Forelimb muscle (tissue), 1 donor: ENCODE results near the gene SBK2. TPM values are rescaled to one million over a fixed set of nuclear protein-coding genes. Genes with fewer than 3 reads are reported as not detected.
"Not testable (repeated sequence)": the region's sequence is repeated elsewhere in the genome, so short reads cannot be mapped to it uniquely, and the experiment has no call there.

Experiments used
- DNase-seq: peaks from one replicate; pipeline ENCODE4 v3.0.0-alpha.2; 2013; ENCODE audit warnings: low read depth
- polyA plus RNA-seq: library from polyadenylated mRNA; unstranded; fragments of 120-200 nt; gene quantifications from one replicate; pipeline ENCODE4 v1.2.1, GENCODE V29; 2013; ENCODE audit not compliant: insufficient read length

The SBK2 gene
- polyA plus RNA-seq: 3.1 TPM

GRCh38 chr19:55536951-55537740 is at the start of gene SBK2:
Gene SBK2 (minus strand): TSS chr19:55537133. CDS start chr19:55536294, 839 bp downstream.
- DNase-seq: no peak

GRCh38 chr19:55585658-55586339 is 48.9 kb upstream of the SBK2 start:
- DNase-seq: no peak

DNA sequence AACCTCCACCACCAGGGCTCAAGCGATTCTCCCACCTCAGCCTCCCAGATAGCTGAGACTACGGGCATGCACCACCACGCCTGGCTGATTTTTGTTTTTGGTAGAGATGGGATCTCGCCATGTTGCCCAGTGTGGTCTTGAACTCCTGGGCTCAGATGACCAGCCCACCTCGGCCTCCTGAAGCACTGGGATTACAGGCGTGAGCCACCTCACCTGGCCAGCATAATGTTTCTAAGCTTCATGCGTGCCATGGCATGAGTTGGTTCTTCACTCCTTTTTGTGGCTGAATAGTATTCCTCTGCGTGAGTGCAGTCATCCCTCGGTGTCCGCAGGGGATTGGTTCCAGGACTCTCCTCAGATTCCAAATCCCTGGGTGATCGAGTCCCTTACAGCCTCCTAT is 47.9 kb upstream of the SBK2 start:
- DNase-seq: no peak

DNA sequence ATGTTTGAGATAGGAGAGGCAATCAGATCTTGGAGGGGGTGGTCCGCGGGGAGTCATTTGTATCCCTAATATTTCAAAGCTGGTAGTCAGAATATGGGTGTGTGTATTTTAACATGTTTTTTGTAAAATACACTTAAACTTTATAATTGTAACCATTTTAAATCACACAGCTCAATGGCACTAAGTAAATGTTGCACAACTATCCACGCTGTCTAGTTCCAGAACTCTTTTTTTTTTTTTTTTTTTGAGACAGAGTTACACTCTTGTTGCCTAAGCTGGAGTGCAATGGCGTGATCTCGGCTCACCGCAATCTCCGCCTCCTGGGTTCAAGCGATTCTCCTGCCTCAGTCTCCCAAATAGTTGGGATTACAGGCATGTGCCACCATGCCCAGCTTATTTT is 47.0 kb upstream of the SBK2 start:
- not testable (repeated sequence) for DNase-seq

DNA sequence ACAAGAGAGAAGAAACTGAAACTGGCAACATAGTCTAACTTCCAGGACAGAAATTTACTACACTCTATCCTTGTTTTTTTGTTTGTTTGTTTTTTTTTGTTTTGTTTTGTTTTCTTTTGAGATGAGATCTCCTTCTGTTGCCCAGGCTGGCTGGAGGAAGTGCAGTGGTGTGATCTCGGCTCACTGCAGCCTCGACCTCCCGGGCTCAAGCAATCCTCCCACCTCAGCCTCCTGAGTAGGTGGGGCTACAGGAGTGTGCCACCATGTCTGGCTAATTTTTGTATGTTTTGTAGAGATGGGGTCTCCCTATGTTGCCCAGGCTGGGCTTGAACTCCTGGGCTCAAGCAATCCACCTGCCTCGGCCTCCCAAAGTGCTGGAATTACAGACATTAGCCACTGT is 45.4 kb upstream of the SBK2 start:
- not testable (repeated sequence) for DNase-seq

DNA sequence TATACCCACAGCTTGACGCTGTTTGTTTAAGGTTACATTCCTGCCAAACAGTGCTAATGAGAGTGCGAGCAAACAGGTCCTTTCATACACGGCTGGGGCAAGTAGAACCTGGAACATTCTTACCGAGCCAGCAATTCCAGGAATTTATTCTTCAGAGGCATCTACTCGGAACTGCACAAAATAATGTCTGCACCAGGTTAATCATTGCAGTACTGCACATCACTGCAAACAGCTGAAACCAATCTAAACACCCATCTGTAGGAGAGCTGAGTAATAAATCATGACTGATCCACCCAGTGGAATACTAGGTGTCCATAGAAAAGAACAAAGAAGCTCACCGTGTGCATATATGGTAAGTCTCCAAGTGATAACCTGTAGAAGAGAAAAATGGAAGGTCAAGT is 44.9 kb upstream of the SBK2 start:
- no peak for DNase-seq

DNA sequence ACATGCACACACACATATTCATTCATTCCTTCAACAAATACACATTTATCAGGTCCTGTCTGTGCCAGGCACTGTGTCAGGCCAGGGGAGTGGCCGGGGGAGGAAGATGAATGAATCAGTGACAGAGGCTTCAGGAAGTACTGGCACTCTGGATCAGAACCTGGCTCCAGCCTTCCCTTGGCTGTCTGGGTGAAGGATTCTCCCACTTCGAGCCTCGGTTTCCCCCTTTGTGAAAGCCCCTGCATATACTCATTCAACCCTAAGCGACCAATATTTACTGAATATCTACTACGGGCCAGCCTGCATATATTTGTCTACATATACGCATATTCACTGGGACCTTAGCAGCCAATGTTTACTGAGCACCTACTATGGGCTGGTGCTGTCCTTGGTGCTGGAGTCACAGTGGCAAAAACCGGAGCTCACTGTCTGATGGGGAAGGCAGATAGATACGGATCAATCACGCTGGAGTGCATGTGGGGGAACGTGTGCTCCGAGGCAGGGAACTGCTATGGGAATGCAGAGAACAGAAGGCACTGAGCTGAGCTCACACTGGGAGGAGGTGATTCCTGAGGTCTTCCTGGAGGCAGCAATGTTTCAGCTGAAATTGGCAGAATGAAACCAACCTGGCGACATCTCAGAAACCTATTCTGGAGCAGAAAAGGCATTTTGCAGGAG is 44.4 kb upstream of the SBK2 start:
- no peak for DNase-seq

DNA sequence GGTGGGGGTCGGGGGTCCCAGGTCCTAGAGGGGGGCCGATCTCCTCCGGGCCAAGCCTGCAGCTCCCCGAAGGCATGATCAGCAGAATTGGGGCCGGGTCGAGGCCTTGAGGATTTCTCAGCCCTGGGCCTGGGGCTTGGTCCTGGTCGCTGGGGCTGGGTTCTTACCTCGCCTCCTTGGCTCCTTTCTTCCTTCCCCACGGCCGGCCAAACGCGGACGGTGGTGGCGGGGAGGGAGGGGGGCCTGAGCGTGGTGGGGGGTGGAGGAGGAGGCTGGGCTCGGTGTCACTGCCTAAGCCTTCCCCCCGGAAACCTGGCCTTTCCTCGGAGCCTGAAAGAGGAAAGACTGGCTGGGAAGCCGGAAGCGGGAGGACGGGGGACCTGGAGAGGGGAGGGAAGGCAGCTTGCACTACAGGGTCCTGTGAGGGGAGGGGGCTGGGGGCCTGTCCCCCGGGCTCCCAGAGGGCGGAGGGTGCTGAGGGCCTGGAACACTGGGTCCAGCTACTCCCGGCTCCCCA is 43.8 kb upstream of the SBK2 start, which contains the start of gene ZNF579:
Gene ZNF579 (minus strand): TSS at position 221 of the 517 bp plus-strand sequence. CDS start 1,209 bp downstream, outside the sequence.
- DNase-seq: no peak

- no peak for DNase-seq
These were observed 43.1 kb upstream of the SBK2 start for GRCh38 chr19:55579766-55580621.

GRCh38 chr19:55578761-55579747 is 42.1 kb upstream of the SBK2 start:
- DNase-seq: no peak

DNA sequence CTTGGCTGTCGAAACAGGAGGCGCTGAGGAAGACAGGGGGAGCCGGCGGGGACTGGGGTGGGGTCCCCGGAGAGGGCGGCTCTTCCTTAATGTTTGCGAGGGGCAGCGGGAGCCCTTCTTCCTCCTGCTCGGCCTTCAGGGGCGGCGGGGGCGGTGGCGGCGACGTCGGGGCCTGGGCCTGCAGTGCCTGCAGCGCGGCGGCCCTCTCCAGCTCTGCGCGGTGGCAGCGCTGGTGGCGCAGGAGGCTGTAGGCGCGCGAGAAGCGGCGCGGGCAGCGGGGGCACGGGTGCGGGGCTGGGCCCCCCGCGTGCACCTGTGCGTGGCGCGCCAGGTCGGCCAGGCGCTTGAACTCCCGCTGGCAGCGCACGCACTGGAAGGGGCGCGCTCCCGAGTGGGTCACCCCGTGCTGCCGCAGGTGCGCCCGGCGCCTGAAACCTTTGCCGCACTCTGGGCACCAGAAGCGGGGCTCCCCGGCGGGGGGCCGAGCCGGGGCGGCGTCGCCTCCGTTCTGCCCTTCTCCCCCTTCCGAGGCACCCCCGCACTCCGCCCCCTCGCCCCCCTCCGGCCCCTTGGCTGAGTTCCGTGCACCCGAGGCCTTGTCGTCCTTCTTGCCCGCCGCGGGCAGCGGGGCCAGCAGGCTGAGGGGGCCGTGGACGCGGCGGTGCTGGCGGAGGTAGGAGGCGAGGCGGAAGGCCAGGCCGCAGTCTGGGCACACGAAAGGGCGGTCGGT is 41.3 kb upstream of the SBK2 start:
- no peak for DNase-seq

DNA sequence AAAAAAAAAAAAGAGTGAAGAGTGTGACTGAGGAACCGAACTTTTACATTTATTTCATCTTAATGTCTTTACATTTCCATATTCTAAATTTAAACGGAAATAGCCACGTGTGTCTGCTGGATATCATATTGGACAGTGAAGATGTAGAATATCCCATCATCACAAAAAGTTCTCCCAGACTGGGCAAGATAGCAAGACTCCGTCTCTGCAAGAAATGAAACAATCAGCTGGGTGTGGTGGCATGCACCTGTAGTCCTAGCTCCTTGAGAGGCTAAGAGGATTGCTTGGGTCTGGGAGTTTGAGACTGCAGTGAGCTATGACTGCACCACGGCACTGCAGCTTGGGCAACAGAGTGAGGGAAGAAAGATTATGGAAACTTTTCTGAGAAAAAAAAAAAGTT is 39.8 kb upstream of the SBK2 start:
- DNase-seq: no peak

GRCh38 chr19:55573929-55574328 is 37.0 kb upstream of the SBK2 start:
- DNase-seq: not testable (repeated sequence)

DNA sequence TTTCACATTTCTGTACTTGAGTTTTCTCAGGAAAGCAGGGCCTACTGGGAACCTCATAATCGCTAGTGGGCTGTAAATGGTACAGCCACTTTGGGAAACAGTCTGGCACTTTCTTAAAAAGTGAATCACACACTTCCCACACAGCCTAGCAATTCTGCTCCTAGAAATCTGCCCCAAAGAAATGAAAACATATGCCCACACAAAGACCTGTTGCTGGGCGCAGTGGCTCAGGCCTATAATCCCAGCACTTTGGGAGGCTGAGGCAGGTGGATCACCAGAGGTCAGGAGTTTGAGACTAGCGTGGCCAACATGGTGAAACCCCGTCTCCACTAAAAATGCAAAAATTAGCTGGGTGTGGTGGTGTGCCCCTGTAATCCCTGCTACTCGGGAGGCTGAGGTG is 32.5 kb upstream of the SBK2 start:
- DNase-seq: not testable (repeated sequence)

GRCh38 chr19:55567708-55568328 is 30.9 kb upstream of the SBK2 start:
- no peak for DNase-seq

DNA sequence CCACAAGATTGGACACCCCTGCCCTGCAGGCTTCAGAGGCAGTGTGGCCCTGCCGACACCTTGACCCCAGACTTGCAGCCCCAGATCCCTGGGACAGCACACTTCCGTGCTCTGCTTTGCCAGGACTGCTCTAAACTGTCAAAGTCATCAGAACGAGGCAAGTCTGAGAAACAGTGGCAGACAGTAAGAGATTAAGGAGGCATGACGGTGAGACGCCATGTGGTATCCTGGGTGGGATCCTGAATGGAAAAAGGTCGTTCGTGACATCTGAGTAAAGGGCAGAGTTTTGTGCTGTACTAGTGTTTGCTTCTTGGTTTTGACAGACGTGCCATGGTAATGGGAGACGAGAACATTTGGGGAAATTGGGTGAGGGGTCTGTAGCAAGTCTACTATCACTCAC is 29.9 kb upstream of the SBK2 start:
- no peak for DNase-seq

GRCh38 chr19:55563261-55563690 is 26.3 kb upstream of the SBK2 start:
- DNase-seq: no peak

GRCh38 chr19:55559684-55560083 is 22.8 kb upstream of the SBK2 start:
- no peak for DNase-seq

- DNase-seq: no peak
These were observed 17.8 kb upstream of the SBK2 start for GRCh38 chr19:55554741-55555152.
